ENCODE results near the gene RARA. TPM values are rescaled to one million over a fixed set of nuclear protein-coding genes. Genes with fewer than 3 reads are reported as not detected.

The RARA gene
- total RNA-seq, 1 experiment from 2014 or later, result 35.1 TPM

- POLR2A ChIA-PET, result interaction anchor here (0.7 kb wide), 1 partner anchor 14 kb away, joined by 3 read pairs; no protein-coding TSS in a partner anchor
- CTCF ChIA-PET, result no interaction called here
- DNase-seq (ENCODE audit: low read depth, low spot score) (no peak), ATAC-seq (no peak)
- intact Hi-C loops (cut with micrococcal nuclease), result no loop called here
- no peak overlapping the region for H3K27ac ChIP-seq (ENCODE audit: low read depth, low read length)
- RAD21 ChIA-PET (ENCODE audit: low non-redundant PET in 1 of 2, low total read pairs in 2 of 2, uncharacterized antibody in 2 of 2, unreplicated experiment in 2 of 2), result no interaction called here
- H3K79me2 ChIP-seq (ENCODE audit: insufficient read depth, low read length), result no peaks in the 10 kb centered on the region
- H3K4me2 ChIP-seq (ENCODE audit: low read length), result no peak overlapping the region
- no TSS peak for BruUV-seq (replicated peaks)
- no peak overlapping the region for H3K4me3 ChIP-seq (replicated peaks in 1 of 2; ENCODE audit: low read depth in 1 of 2, low read length in 2 of 2)
- no peaks in the 10 kb centered on the region for H3K27me3 ChIP-seq (ENCODE audit: insufficient read depth, low read length)
- no peaks in the 10 kb centered on the region for H4K20me1 ChIP-seq (ENCODE audit: insufficient read depth)
- no peaks in the 10 kb centered on the region; a peak in 1 of 4 replicates for H3K4me1 ChIP-seq (ENCODE audit: control insufficient read depth in 1 of 2, insufficient read depth in 2 of 2, low read length in 2 of 2)
- no peaks in the 10 kb centered on the region for H3K9me2 ChIP-seq (ENCODE audit: insufficient read depth)
- no peaks in the 10 kb centered on the region for H3K9me3 ChIP-seq (ENCODE audit: control insufficient read depth in 1 of 2, insufficient read depth in 1 of 2, low read depth in 1 of 2, low read length in 2 of 2)
- H3K36me3 ChIP-seq (ENCODE audit: control insufficient read depth in 1 of 2, insufficient read depth in 2 of 2, low read length in 2 of 2), result no peaks in the 10 kb centered on the region
- no peak overlapping the region for H3K9ac ChIP-seq (ENCODE audit: low read length)
- no peak overlapping the region for H2AFZ ChIP-seq (ENCODE audit: low read depth, low read length, poor library complexity, severe bottlenecking)
- no peak for TF ChIP-seq FOSL1 (IDR thresholded peaks at IDR 0.05; ENCODE audit: low read depth)
- TF ChIP-seq MAX (IDR thresholded peaks at IDR 0.05), result no peak
- no peak for TF ChIP-seq ZFX (IDR thresholded peaks at IDR 0.05)
- no peak for TF ChIP-seq CEBPB (IDR thresholded peaks at IDR 0.05; ENCODE audit: low read depth)
- TF ChIP-seq SRF (IDR thresholded peaks at IDR 0.05; ENCODE audit: low read depth), result no peak
- TF ChIP-seq SIN3A (IDR thresholded peaks at IDR 0.05; ENCODE audit: low read depth), result no peak
- TF ChIP-seq EGR1 (IDR thresholded peaks at IDR 0.05; ENCODE audit: low read depth), result no peak
- no peak for TF ChIP-seq EZH2 (IDR thresholded peaks at IDR 0.05)
- no peak for TF ChIP-seq ATF3 (IDR thresholded peaks at IDR 0.05)
- TF ChIP-seq EZH2phosphoT487 (IDR thresholded peaks at IDR 0.05; ENCODE audit: borderline replicate concordance), result no peak
- no peak for TF ChIP-seq ELF1 (IDR thresholded peaks at IDR 0.05; ENCODE audit: borderline replicate concordance, low read depth)
- no peak for TF ChIP-seq RAD21 (IDR thresholded peaks at IDR 0.05; ENCODE audit: low read depth)
- TF ChIP-seq POLR2AphosphoS5 (IDR thresholded peaks at IDR 0.05; ENCODE audit: low read depth, low read length), result no peak
- TF ChIP-seq TCF7L2 (IDR thresholded peaks at IDR 0.05; ENCODE audit: borderline replicate concordance, extremely low read depth, insufficient read depth, insufficient read length), result no peak
- no peak for TF ChIP-seq CBX3 (IDR thresholded peaks at IDR 0.05; ENCODE audit: low read depth)
- TF ChIP-seq, protein P1, sequence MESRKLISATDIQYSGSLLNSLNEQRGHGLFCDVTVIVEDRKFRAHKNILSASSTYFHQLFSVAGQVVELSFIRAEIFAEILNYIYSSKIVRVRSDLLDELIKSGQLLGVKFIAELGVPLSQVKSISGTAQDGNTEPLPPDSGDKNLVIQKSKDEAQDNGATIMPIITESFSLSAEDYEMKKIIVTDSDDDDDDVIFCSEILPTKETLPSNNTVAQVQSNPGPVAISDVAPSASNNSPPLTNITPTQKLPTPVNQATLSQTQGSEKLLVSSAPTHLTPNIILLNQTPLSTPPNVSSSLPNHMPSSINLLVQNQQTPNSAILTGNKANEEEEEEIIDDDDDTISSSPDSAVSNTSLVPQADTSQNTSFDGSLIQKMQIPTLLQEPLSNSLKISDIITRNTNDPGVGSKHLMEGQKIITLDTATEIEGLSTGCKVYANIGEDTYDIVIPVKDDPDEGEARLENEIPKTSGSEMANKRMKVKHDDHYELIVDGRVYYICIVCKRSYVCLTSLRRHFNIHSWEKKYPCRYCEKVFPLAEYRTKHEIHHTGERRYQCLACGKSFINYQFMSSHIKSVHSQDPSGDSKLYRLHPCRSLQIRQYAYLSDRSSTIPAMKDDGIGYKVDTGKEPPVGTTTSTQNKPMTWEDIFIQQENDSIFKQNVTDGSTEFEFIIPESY (IDR thresholded peaks at IDR 0.05; ENCODE audit: extremely low read depth, insufficient replicate concordance, low read length), result no peak
- TF ChIP-seq POLR2A (IDR thresholded peaks at IDR 0.05; ENCODE audit: borderline replicate concordance, extremely low read depth, insufficient read depth, insufficient read length), result no peak
- no peak for TF ChIP-seq ZNF274 (IDR thresholded peaks at IDR 0.05; ENCODE audit: low read depth, low read length)
- TF ChIP-seq, protein P2, sequence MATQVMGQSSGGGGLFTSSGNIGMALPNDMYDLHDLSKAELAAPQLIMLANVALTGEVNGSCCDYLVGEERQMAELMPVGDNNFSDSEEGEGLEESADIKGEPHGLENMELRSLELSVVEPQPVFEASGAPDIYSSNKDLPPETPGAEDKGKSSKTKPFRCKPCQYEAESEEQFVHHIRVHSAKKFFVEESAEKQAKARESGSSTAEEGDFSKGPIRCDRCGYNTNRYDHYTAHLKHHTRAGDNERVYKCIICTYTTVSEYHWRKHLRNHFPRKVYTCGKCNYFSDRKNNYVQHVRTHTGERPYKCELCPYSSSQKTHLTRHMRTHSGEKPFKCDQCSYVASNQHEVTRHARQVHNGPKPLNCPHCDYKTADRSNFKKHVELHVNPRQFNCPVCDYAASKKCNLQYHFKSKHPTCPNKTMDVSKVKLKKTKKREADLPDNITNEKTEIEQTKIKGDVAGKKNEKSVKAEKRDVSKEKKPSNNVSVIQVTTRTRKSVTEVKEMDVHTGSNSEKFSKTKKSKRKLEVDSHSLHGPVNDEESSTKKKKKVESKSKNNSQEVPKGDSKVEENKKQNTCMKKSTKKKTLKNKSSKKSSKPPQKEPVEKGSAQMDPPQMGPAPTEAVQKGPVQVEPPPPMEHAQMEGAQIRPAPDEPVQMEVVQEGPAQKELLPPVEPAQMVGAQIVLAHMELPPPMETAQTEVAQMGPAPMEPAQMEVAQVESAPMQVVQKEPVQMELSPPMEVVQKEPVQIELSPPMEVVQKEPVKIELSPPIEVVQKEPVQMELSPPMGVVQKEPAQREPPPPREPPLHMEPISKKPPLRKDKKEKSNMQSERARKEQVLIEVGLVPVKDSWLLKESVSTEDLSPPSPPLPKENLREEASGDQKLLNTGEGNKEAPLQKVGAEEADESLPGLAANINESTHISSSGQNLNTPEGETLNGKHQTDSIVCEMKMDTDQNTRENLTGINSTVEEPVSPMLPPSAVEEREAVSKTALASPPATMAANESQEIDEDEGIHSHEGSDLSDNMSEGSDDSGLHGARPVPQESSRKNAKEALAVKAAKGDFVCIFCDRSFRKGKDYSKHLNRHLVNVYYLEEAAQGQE (IDR thresholded peaks at IDR 0.05; ENCODE audit: low read depth), result no peak
Observed at GRCh38 chr17:40378966-40379365, 70.0 kb downstream of the RARA start.

Measured in HCT116 (cell line).